GM12878 (cell line): ENCODE measurements around the gene STOML2. TPM values are rescaled to one million over a fixed set of nuclear protein-coding genes. Genes with fewer than 3 reads are reported as not detected.

Source experiments
- ASH2L ChIP-seq: fragments of 300-600, 200-600 bp; sonication (generic); IDR thresholded peaks from 2 replicates; pipeline ENCODE4 v1.6.1; 2017; ENCODE audit warnings: low read depth, mild to moderate bottlenecking, borderline replicate concordance
- BHLHE40 ChIP-seq, 2 experiments: fragments of 450-650 bp in 1 of 2; IDR thresholded peaks; 2 replicates each; pipeline ENCODE4 v1.6.1; 2011 to 2017; ENCODE audit warnings: low read depth in 2 of 2, borderline replicate concordance in 1 of 2, improper control_type of control experiment in 1 of 2, low read length in 1 of 2, mild to moderate bottlenecking in 1 of 2
- CHD2 ChIP-seq: IDR thresholded peaks from 2 replicates; pipeline ENCODE4 v1.6.1; 2011; ENCODE audit warnings: low read depth, low read length, improper control_type of control experiment, borderline replicate concordance
- EGR1 ChIP-seq, 2 experiments: IDR thresholded peaks; 1 replicate in 1 of 2; 2 replicates in 1 of 2; pipeline ENCODE4 v1.6.1; 2011 to 2012; ENCODE audit warnings: low read depth in 2 of 2, low read length in 2 of 2, borderline replicate concordance in 1 of 2, mild to moderate bottlenecking in 1 of 2, moderate library complexity in 1 of 2
- IKZF1 ChIP-seq: fragments of 450-650 bp; conservative IDR thresholded peaks from 2 replicates; pipeline ENCODE4 v1.6.1; 2017; ENCODE audit warnings: antibody characterized with exemption, mild to moderate bottlenecking
- MEF2B ChIP-seq: fragments of 450-650 bp; IDR thresholded peaks from 2 replicates; pipeline ENCODE4 v1.6.1; 2018; ENCODE audit warnings: mild to moderate bottlenecking, moderate library complexity; ENCODE audit not compliant: partially characterized antibody, poor library complexity, severe bottlenecking
- MXI1 ChIP-seq: fragments of 150-350 bp; IDR thresholded peaks from 2 replicates; pipeline ENCODE4 v1.6.1; 2011; ENCODE audit warnings: low read depth, mild to moderate bottlenecking, inconsistent platforms, low read length, improper control_type of control experiment
- NFYB ChIP-seq: IDR thresholded peaks from 2 replicates; pipeline ENCODE4 v1.6.1; 2011; ENCODE audit warnings: low read depth, mild to moderate bottlenecking, low read length, improper control_type of control experiment, moderate library complexity; ENCODE audit not compliant: insufficient read depth
- NR2F1 ChIP-seq: fragments of 450-650 bp; conservative IDR thresholded peaks from 2 replicates; pipeline ENCODE4 v1.6.1; 2017; ENCODE audit warnings: mild to moderate bottlenecking
- SIX5 ChIP-seq: IDR thresholded peaks from 2 replicates; pipeline ENCODE4 v1.6.1; 2011; ENCODE audit warnings: mild to moderate bottlenecking, low read depth, low read length, moderate library complexity; ENCODE audit not compliant: severe bottlenecking
- SMARCA5 ChIP-seq: fragments of 450-650 bp; IDR thresholded peaks from 2 replicates; pipeline ENCODE4 v1.6.1; 2017; ENCODE audit warnings: mild to moderate bottlenecking
- TCF12 ChIP-seq: IDR thresholded peaks from 2 replicates; pipeline ENCODE4 v1.6.1; 2011; ENCODE audit warnings: low read depth, mild to moderate bottlenecking, low read length
- YY1 ChIP-seq: IDR thresholded peaks from 2 replicates; pipeline ENCODE4 v1.6.1; 2011; ENCODE audit warnings: low read depth, mild to moderate bottlenecking, low read length
- ZNF207 ChIP-seq: fragments of 450-650 bp; IDR thresholded peaks from 2 replicates; pipeline ENCODE4 v1.6.1; 2014; ENCODE audit warnings: antibody characterized with exemption, mild to moderate bottlenecking, borderline replicate concordance
- ZNF217 ChIP-seq: fragments of 450-650 bp; IDR thresholded peaks from 2 replicates; pipeline ENCODE4 v1.6.1; 2017; ENCODE audit warnings: antibody characterized with exemption, mild to moderate bottlenecking
- polyA plus RNA-seq, 11 experiments: library from polyadenylated mRNA; depleted of rRNA in 4 of 11; unstranded in 6 of 11; stranded (reverse) in 5 of 11; fragments of >200 nt; fragmentation: Nextera tagmentation in 4 of 11; fragmentation: Illumina TruSeq in 1 of 11; extraction: Ambion mirVana in 4 of 11; extraction: Trizol in 1 of 11; gene quantifications; 1 replicate in 1 of 11; 2 replicates in 10 of 11; pipeline versions ENCODE4 v1.2.1 to v1.2.3, GENCODE V29; 2011 to 2016; ENCODE audit warnings: inconsistent platforms in 2 of 11, missing spikeins in 2 of 11, low read depth in 1 of 11
- total RNA-seq, 4 experiments: library from RNA; depleted of rRNA in 3 of 4; stranded (reverse); fragments of >200 nt in 3 of 4; fragmentation: Illumina TruSeq in 1 of 4; extraction: Trizol in 1 of 4; gene quantifications; 2 replicates each; pipeline versions ENCODE4 v1.2.1 to v1.2.3, GENCODE V29; 2013 to 2021
- TF ChIP-seq, protein P1 (sequence below): fragments of 450-650 bp; IDR thresholded peaks from 2 replicates; pipeline ENCODE4 v1.6.1; 2018; ENCODE audit warnings: borderline replicate concordance, mild to moderate bottlenecking; ENCODE audit not compliant: partially characterized antibody

The STOML2 gene
- total and polyA plus RNA-seq, 10 of the 15 experiments (the other 5 are each of a cell fraction or from before 2014, with no cell fraction given): 112 to 284 (median 207) TPM

DNA sequence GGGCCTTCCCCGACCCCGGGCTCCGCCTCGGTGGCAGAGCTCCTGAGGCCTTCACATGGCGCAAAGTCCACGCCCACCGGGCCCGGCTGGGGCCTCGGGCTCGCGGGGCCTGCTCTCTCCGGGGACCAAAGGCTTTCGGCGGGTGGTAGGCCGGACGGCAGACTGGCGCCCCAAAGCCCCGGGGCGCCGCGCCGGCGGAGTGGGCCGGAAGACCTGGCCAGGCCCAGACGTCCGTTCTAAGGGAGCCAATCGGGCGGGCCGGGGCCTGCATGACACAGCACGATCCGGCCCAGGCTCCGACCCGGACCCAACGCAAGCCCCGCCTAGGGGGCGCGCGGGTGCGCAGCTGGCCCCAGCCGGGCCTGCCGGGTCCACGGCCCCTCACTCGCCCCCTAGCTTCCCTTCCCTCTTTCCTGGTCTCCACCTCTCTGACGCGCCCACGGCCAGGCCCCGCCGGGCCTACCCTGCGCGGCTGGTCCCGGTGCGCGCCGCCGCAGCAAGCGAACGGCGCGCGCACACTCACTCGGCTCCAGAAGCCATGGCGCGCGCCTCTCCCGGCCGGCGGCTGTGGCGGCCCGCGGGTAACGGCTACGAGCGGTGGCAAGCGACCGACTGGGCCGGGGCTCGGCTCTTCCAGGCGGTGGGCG is 31.0 kb downstream of the STOML2 start (continued):
- peak in 1 of 2 experiments; percentile 11; a peak in 1 of 3 replicates for TF ChIP-seq EGR1 (IDR thresholded peaks at IDR 0.05; ENCODE audit: borderline replicate concordance in 1 of 2, low read depth in 2 of 2, low read length in 2 of 2)
- no peak for TF ChIP-seq ZNF217
- TF ChIP-seq ASH2L: no peak
- 0 out of 2 replicates have a peak, but pooled peaks have one; percentile 33 for TF ChIP-seq CHD2
- peak; percentile 34 for TF ChIP-seq MEF2B
- TF ChIP-seq NFYB: peak; percentile 75; the same call in 1 of the 2 replicates
- peak; percentile 8 to 44; a peak in 2 of 4 replicates for TF ChIP-seq BHLHE40 (IDR thresholded peaks at IDR 0.05; ENCODE audit: borderline replicate concordance in 1 of 2, low read depth in 2 of 2, low read length in 1 of 2)
- no peak for TF ChIP-seq MXI1
- peak; percentile 86 for TF ChIP-seq ZNF207
- TF ChIP-seq, protein P1, sequence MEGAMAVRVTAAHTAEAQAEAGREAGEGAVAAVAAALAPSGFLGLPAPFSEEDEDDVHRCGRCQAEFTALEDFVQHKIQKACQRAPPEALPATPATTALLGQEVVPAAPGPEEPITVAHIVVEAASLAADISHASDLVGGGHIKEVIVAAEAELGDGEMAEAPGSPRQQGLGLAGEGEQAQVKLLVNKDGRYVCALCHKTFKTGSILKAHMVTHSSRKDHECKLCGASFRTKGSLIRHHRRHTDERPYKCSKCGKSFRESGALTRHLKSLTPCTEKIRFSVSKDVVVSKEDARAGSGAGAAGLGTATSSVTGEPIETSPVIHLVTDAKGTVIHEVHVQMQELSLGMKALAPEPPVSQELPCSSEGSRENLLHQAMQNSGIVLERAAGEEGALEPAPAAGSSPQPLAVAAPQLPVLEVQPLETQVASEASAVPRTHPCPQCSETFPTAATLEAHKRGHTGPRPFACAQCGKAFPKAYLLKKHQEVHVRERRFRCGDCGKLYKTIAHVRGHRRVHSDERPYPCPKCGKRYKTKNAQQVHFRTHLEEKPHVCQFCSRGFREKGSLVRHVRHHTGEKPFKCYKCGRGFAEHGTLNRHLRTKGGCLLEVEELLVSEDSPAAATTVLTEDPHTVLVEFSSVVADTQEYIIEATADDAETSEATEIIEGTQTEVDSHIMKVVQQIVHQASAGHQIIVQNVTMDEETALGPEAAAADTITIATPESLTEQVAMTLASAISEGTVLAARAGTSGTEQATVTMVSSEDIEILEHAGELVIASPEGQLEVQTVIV: no peak
- TF ChIP-seq YY1: peak; percentile 60; the same call in 1 of the 2 replicates
- TF ChIP-seq NR2F1: peak; percentile 27; the same call in 1 of the 2 replicates
- peak; percentile 87 for TF ChIP-seq IKZF1
- TF ChIP-seq SIX5: no peak
- TF ChIP-seq SMARCA5: peak; percentile 91; the same call in 1 of the 2 replicates
- TF ChIP-seq TCF12: 0 out of 2 replicates have a peak, but pooled peaks have one; percentile 47
